ENCODE results near the gene AHCYL2.

The AHCYL2 gene

DNA sequence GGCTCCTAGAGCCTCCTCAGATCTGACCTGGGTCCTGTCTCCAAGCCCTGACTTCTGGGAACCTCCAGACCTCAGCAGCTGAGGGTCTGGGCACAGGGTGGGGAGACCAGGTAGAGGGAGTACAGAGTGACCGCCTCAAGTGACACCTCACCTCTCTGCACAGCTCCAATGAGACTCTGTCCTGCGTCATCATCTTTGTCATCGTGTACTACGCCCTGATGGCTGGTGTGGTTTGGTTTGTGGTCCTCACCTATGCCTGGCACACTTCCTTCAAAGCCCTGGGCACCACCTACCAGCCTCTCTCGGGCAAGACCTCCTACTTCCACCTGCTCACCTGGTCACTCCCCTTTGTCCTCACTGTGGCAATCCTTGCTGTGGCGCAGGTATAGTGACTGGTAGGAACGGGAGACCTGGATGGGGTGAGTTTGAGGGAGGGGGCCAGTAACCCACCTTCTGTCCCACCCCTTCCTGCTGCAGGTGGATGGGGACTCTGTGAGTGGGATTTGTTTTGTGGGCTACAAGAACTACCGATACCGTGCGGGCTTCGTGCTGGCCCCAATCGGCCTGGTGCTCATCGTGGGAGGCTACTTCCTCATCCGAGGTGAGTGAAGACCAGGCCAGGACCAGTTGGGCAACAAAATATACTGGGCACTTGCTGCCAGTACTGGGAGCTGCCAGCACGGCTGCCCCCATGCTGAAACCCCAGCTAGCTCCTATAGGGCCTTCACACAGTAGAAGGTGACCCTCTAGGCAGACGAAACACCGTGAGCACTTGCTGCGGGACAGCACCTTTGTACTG is 18.6 kb upstream of the AHCYL2 start:
- no peak overlapping the region for H3K27ac ChIP-seq
- H3K9me3 ChIP-seq (ENCODE audit: severe bottlenecking) = no peaks in the 10 kb centered on the region
- TF ChIP-seq, protein P1, sequence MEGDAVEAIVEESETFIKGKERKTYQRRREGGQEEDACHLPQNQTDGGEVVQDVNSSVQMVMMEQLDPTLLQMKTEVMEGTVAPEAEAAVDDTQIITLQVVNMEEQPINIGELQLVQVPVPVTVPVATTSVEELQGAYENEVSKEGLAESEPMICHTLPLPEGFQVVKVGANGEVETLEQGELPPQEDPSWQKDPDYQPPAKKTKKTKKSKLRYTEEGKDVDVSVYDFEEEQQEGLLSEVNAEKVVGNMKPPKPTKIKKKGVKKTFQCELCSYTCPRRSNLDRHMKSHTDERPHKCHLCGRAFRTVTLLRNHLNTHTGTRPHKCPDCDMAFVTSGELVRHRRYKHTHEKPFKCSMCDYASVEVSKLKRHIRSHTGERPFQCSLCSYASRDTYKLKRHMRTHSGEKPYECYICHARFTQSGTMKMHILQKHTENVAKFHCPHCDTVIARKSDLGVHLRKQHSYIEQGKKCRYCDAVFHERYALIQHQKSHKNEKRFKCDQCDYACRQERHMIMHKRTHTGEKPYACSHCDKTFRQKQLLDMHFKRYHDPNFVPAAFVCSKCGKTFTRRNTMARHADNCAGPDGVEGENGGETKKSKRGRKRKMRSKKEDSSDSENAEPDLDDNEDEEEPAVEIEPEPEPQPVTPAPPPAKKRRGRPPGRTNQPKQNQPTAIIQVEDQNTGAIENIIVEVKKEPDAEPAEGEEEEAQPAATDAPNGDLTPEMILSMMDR (IDR thresholded peaks at IDR 0.05; ENCODE audit: low read depth, low read length) = no peak
- no peak for DNase-seq
- H3K36me3 ChIP-seq = peaks cover 11% of the 10 kb centered on the region
- H3K27me3 ChIP-seq (ENCODE audit: insufficient read depth, low read depth, severe bottlenecking) = no peaks in the 10 kb centered on the region
- H3K4me3 ChIP-seq (ENCODE audit: low read depth, low read length) = no peak overlapping the region

- H3K4me3 ChIP-seq (ENCODE audit: low read depth, low read length) = no peak overlapping the region
- TF ChIP-seq, protein P1 (IDR thresholded peaks at IDR 0.05; ENCODE audit: low read depth, low read length) = no peak
- H3K36me3 ChIP-seq = peaks cover 23% of the 10 kb centered on the region
- H3K9me3 ChIP-seq (ENCODE audit: severe bottlenecking) = no peaks in the 10 kb centered on the region
- no peak overlapping the region for H3K27ac ChIP-seq
- no peaks in the 10 kb centered on the region for H3K27me3 ChIP-seq (ENCODE audit: insufficient read depth, low read depth, severe bottlenecking)
- DNase-seq = no peak
These were observed 16.2 kb upstream of the AHCYL2 start for GRCh38 chr7:129208667-129209066.

- H3K36me3 ChIP-seq = peaks cover 23% of the 10 kb centered on the region
- no peak overlapping the region for H3K4me3 ChIP-seq (ENCODE audit: low read depth, low read length)
- H3K27ac ChIP-seq = no peak overlapping the region
- no peak for DNase-seq
- TF ChIP-seq, protein P1 (IDR thresholded peaks at IDR 0.05; ENCODE audit: low read depth, low read length) = no peak
- no peaks in the 10 kb centered on the region for H3K9me3 ChIP-seq (ENCODE audit: severe bottlenecking)
- H3K27me3 ChIP-seq (ENCODE audit: insufficient read depth, low read depth, severe bottlenecking) = no peaks in the 10 kb centered on the region
These were observed 15.5 kb upstream of the AHCYL2 start for GRCh38 chr7:129209067-129209926.

- Histone ChIP-seq H3K4me3 (ENCODE audit: low read depth, low read length) (no peak overlapping the region), H3K36me3 (peaks cover 23% of the 10 kb centered on the region), H3K27me3 (ENCODE audit: insufficient read depth, low read depth, severe bottlenecking) (no peaks in the 10 kb centered on the region), H3K27ac (no peak overlapping the region), H3K9me3 (ENCODE audit: severe bottlenecking) (peaks cover 3% of the 10 kb centered on the region)
- TF ChIP-seq, protein P1 (IDR thresholded peaks at IDR 0.05; ENCODE audit: low read depth, low read length) = peak; percentile 88
- peak; percentile 73 for DNase-seq
These were observed 14.4 kb upstream of the AHCYL2 start for GRCh38 chr7:129210256-129210988.

GRCh38 chr7:129210989-129211312 is 13.9 kb upstream of the AHCYL2 start:
- Histone ChIP-seq H3K27me3 (ENCODE audit: insufficient read depth, low read depth, severe bottlenecking) (no peaks in the 10 kb centered on the region), H3K36me3 (peaks cover 23% of the 10 kb centered on the region), H3K4me3 (ENCODE audit: low read depth, low read length) (no peak overlapping the region), H3K27ac (no peak overlapping the region), H3K9me3 (ENCODE audit: severe bottlenecking) (peaks cover 6% of the 10 kb centered on the region)
- TF ChIP-seq, protein P1 (IDR thresholded peaks at IDR 0.05; ENCODE audit: low read depth, low read length) = no peak
- no peak for DNase-seq
